ENCODE data around the gene FRMPD4. TPM values are rescaled to one million over a fixed set of nuclear protein-coding genes. Genes with fewer than 3 reads are reported as not detected.

FRMPD4 gene
- total RNA-seq, 2 experiments from 2014 or later, result not detected

GRCh38 chrX:12563121-12563520, 424.8 kb downstream of the FRMPD4 start:
- Mint-ChIP-seq H3K9me3 (no peaks in the 10 kb centered on the region), H3K27ac (no peak overlapping the region), H3K36me3 (ENCODE audit: low read depth) (no peaks in the 10 kb centered on the region), H3K27me3 (no peaks in the 10 kb centered on the region), H3K4me1 (ENCODE audit: low read depth) (no peaks in the 10 kb centered on the region), H3K4me3 (no peak overlapping the region)
- ATAC-seq (no peak), DNase-seq (no peak)
- CTCF ChIA-PET, result no interaction called here
- no peak for TF ChIP-seq CTCF (IDR thresholded peaks at IDR 0.05)
- POLR2A ChIA-PET, result no interaction called here
- intact Hi-C loops (cut with micrococcal nuclease), result no loop called here

- POLR2A ChIA-PET, result no interaction called here
- intact Hi-C loops (cut with micrococcal nuclease), result no loop called here
- CTCF ChIA-PET, result no interaction called here
These were observed 425.9 kb downstream of the FRMPD4 start for GRCh38 chrX:12564221-12564620.

GRCh38 chrX:12567857-12568256, 429.6 kb downstream of the FRMPD4 start:
- POLR2A ChIA-PET, result no interaction called here
- DNase-seq, result no peak
- TF ChIP-seq CTCF (IDR thresholded peaks at IDR 0.05), result peak; percentile 23
- Mint-ChIP-seq H3K4me1 (ENCODE audit: low read depth) (no peaks in the 10 kb centered on the region), H3K27ac (no peak overlapping the region), H3K36me3 (ENCODE audit: low read depth) (no peaks in the 10 kb centered on the region), H3K27me3 (no peaks in the 10 kb centered on the region), H3K4me3 (no peak overlapping the region), H3K9me3 (no peaks in the 10 kb centered on the region)
- intact Hi-C loops (cut with micrococcal nuclease), result no loop called here
- no peak for ATAC-seq
- CTCF ChIA-PET, result no interaction called here

More at GRCh38 chrX:12564221-12564620, 425.9 kb downstream of the FRMPD4 start:
- H3K27ac Mint-ChIP-seq, result no peak overlapping the region
- no peaks in the 10 kb centered on the region for H3K27me3 Mint-ChIP-seq
- H3K4me3 Mint-ChIP-seq, result no peak overlapping the region
- H3K4me1 Mint-ChIP-seq (ENCODE audit: low read depth), result no peaks in the 10 kb centered on the region
- DNase-seq, result no peak
- no peaks in the 10 kb centered on the region for H3K9me3 Mint-ChIP-seq
- no peaks in the 10 kb centered on the region for H3K36me3 Mint-ChIP-seq (ENCODE audit: low read depth)
- TF ChIP-seq CTCF (IDR thresholded peaks at IDR 0.05), result no peak
- ATAC-seq, result no peak

GRCh38 chrX:12570859-12571501, 432.7 kb downstream of the FRMPD4 start:
- intact Hi-C loops (cut with micrococcal nuclease), result no loop called here
- Mint-ChIP-seq H3K4me1 (ENCODE audit: low read depth) (no peaks in the 10 kb centered on the region), H3K9me3 (no peaks in the 10 kb centered on the region), H3K4me3 (no peak overlapping the region), H3K36me3 (ENCODE audit: low read depth) (no peaks in the 10 kb centered on the region), H3K27ac (no peak overlapping the region), H3K27me3 (no peaks in the 10 kb centered on the region)
- ATAC-seq (no peak), DNase-seq (no peak)
- CTCF ChIA-PET, result no interaction called here
- no peak for TF ChIP-seq CTCF (IDR thresholded peaks at IDR 0.05)
- POLR2A ChIA-PET, result no interaction called here

- no peak for DNase-seq
- Mint-ChIP-seq H3K9me3 (no peaks in the 10 kb centered on the region), H3K27me3 (peaks cover 1% of the 10 kb centered on the region), H3K4me3 (no peak overlapping the region), H3K4me1 (ENCODE audit: low read depth) (no peaks in the 10 kb centered on the region), H3K27ac (no peak overlapping the region), H3K36me3 (ENCODE audit: low read depth) (no peaks in the 10 kb centered on the region)
- CTCF ChIA-PET, result no interaction called here
- TF ChIP-seq CTCF (IDR thresholded peaks at IDR 0.05), result no peak
- POLR2A ChIA-PET, result no interaction called here
- intact Hi-C loops (cut with micrococcal nuclease), result no loop called here
- ATAC-seq, result no peak
These were observed 441.0 kb downstream of the FRMPD4 start for GRCh38 chrX:12579311-12579710.

Measured in activated CD8-positive, alpha-beta T cell treated with anti-CD3 and anti-CD28 coated beads for 36 hours (primary cell).